GM20000 (cell line): ENCODE data around the gene SWT1.

ENCODE experiments used
- DNase-seq: peaks from one replicate; pipeline ENCODE4 v3.0.0; 2012; ENCODE audit warnings: low spot score
- TF ChIP-seq, protein P1 (sequence below): IDR thresholded peaks from 2 replicates; pipeline ENCODE4 v1.5.1; 2012; ENCODE audit warnings: mild to moderate bottlenecking, control low read depth; ENCODE audit errors: extremely low read depth, missing control alignments

SWT1 gene, protein sequence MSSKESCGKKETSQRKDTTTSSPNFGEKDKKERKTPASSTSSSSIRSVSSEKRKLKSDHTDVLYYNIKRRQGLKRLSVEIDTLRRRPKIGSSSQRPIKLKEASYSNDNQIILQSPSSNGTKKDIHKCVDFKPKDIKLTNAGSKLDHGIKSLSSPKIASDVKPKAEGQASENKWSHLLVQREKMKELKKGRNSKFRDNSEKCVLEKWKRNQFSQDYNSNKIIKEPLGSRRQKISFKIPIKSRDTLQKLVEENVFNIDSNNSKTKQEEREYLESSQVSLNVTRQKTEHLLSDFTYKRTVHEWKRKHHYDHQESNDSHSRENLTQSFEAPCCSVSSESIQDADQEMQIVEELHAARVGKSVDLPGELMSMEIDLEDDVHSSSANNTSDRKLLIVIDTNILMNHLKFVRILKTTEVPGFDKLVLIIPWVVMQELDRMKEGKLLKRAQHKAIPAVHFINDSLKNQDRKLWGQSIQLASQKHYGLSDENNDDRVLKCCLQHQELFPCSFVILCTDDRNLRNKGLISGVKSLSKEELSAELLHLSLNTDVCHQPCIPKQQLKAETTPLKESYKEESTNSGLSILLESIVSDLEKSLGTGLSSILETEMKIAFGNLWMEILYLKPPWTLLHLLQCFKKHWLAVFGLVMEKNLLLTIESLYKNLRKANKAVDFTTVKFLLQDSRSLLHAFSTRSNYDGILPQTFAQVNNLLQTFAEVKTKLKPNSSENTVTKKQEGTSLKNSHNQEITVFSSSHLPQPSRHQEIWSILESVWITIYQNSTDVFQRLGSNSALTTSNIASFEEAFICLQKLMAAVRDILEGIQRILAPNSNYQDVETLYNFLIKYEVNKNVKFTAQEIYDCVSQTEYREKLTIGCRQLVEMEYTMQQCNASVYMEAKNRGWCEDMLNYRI

DNA sequence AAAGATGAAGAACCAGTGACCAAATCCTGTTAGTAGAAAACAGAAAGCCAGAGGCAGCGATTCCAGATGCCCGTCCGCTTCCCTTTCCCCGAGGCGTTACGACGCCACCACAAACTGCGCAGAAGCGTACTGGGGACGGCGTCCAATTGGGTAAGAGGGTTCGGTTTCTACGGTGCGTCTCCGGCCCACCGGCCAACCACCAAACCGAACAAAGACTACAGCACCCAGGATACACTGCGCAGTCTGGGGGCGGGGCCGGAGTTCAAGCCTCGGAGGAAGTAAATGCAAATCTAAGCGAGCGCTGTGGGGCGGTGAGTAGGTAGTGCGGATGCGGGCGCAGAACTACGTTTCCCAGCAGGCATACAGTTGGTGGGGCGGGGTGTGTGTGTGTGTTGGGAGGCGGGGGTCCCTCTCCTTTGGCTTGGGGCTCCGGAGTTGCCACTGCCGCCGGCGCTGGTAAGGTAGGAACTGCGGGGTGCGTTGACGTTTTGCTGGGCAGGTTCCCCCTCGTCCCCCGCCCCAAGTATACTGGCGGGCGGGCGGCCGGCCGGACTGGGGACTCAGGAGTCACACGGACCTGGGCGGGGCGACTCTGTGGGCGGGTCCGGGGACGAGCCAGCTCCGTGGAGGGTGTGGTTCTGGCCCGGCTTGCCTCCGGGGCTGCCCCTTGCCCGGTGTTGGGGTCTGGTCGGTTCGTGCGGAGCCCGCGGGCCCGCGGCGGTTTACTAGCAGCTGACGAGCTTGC lies at the start of gene SWT1, which contains the start of gene TRMT1L:
Gene SWT1, plus strand, starts transcription at position 314 of the 745 bp plus-strand sequence. CDS start 3,675 bp downstream, outside the sequence.
Gene TRMT1L, minus strand, starts transcription at position 100 of the 745 bp plus-strand sequence. CDS start 241 bp downstream, outside the sequence.
- peak; percentile 93 for DNase-seq
- TF ChIP-seq, protein P1, sequence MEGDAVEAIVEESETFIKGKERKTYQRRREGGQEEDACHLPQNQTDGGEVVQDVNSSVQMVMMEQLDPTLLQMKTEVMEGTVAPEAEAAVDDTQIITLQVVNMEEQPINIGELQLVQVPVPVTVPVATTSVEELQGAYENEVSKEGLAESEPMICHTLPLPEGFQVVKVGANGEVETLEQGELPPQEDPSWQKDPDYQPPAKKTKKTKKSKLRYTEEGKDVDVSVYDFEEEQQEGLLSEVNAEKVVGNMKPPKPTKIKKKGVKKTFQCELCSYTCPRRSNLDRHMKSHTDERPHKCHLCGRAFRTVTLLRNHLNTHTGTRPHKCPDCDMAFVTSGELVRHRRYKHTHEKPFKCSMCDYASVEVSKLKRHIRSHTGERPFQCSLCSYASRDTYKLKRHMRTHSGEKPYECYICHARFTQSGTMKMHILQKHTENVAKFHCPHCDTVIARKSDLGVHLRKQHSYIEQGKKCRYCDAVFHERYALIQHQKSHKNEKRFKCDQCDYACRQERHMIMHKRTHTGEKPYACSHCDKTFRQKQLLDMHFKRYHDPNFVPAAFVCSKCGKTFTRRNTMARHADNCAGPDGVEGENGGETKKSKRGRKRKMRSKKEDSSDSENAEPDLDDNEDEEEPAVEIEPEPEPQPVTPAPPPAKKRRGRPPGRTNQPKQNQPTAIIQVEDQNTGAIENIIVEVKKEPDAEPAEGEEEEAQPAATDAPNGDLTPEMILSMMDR, result no peak

DNA sequence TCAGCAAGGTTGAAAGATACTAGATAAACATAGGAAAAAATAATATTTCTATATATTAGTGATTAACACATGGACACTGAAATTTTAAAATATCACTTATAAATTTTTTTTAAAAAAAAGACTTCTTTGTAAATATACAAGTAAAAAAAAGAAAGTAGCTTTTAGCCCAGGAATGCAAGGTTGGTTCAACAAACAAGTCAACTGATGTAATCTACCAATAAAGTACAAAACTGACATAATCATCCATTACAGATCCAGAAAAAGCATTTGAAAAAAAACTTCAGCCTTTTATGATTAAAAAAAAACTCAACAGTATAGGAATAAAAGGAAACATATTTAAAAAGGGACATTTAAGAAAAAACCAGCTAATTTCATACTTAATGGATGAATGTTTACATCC lies 48.6 kb upstream of the SWT1 start:
- TF ChIP-seq, protein P1, result no peak
- no peak for DNase-seq

DNA sequence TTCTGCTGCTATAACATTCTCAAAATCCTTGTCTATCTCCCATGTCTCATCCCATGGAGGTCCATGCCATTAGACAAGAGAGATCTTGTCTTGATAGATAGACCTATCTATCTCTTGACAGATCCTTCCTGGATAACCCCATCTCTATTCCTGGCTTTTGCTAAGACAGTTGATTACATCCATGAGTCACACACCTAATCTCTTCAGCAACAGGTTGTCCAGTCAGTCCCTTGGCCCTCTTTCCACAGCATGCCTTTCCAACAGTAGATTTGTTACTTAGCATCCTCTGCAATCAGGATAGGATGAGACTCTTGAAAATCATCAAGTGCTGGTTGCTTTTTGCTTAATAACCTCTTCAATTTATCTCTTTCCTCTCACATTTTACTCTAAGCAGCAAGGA lies 46.8 kb upstream of the SWT1 start:
- TF ChIP-seq, protein P1, result no peak
- DNase-seq, result no peak

DNA sequence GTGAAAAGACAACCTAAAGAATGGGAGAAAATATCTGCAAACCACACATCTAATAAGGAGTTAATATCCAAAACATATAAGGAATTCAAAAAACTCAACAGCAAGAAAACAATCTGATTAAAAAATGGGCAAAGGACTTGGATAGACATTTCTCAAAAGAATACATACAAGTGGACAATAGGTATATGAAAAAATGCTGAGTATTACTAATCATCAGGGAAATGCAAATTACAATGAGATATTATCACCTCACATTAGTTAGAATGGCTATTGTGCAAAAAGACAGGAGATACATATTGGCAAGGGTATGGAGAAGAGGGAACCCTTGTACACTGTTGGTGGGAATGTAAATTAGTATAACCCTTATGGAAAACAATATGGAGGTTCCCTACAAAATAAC lies 45.1 kb upstream of the SWT1 start:
- TF ChIP-seq, protein P1, result no peak
- no peak for DNase-seq

DNA sequence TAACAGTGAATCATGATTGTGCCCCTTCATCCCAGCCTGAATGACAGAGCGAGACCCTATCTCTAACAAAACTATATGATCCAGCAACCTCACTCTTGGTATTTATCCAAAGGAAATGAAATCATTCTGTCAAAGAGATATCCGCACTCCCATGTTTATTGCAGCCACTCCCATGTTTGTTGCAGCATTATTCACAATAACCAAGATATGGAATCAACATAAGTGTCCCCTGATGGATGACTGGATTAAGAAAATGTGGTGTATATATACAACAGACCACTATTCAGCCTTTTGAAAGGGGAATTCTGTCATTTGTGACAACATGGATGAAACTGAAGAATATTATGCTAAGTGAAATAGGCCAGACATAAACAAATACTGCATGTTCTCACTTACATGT lies 44.6 kb upstream of the SWT1 start:
- TF ChIP-seq, protein P1, result no peak
- no peak for DNase-seq

DNA sequence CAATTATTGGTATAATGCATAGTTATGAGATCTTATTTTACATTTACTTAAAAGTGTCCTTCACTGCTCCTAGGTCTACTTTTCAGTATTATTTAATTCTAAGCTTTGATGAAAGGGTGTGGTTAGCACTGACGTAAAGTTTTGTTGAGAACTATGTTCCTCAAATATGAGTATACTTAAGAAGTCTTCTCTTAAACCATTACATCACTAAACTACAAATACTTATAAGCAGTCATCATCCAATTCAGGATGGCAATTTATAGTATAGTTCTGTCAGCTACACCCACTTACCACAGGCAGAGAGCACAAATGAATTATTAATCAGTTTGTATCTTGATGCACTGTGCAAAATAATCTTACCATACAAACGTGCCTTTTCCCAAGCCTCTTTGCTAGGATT lies 27.3 kb upstream of the SWT1 start:
- DNase-seq, result no peak
- TF ChIP-seq, protein P1, result no peak
